SK-N-SH treated with all-trans-retinoic acid at 6 μM for 48 hours (cell line): Measurements from ENCODE around the gene LGI2.

Experiments used
- ARNTL ChIP-seq: fragments of 450-650 bp; formaldehyde crosslinking; IDR thresholded peaks from 2 replicates; pipeline ENCODE4 v1.5.0; 2020; ENCODE audit warnings: low read depth, mild to moderate bottlenecking, moderate library complexity, borderline replicate concordance
- CSDC2 ChIP-seq: fragments of 250-450 bp; sonication (Bioruptor Pico); IDR thresholded peaks from 2 replicates; pipeline ENCODE4 v1.5.0; 2020; ENCODE audit warnings: mild to moderate bottlenecking, moderate library complexity
- ESRRG ChIP-seq: fragments of 250-450 bp; sonication (Bioruptor Pico); IDR thresholded peaks from 2 replicates; pipeline ENCODE4 v1.6.1; 2021; ENCODE audit warnings: mild to moderate bottlenecking
- GLIS3 ChIP-seq: fragments of 250-450 bp; sonication (Bioruptor Pico); IDR thresholded peaks from 2 replicates; pipeline ENCODE4 v1.5.0; 2020; ENCODE audit warnings: mild to moderate bottlenecking, moderate library complexity
- OSR1 ChIP-seq: fragments of 250-450 bp; sonication (Bioruptor Pico); IDR thresholded peaks from 2 replicates; pipeline ENCODE4 v1.8.0; 2022; ENCODE audit warnings: moderate library complexity, mild to moderate bottlenecking, inconsistent platforms
- PATZ1 ChIP-seq: fragments of 250-450 bp; sonication (Bioruptor Pico); IDR thresholded peaks from 2 replicates; pipeline ENCODE4 v1.8.0; 2020; ENCODE audit warnings: mild to moderate bottlenecking, moderate library complexity, borderline replicate concordance
- PPARA ChIP-seq: fragments of 250-450 bp; sonication (Bioruptor Pico); IDR thresholded peaks from 2 replicates; pipeline ENCODE4 v1.5.0; 2020; ENCODE audit warnings: mild to moderate bottlenecking, borderline replicate concordance
- RARB ChIP-seq: fragments of 250-450 bp; sonication (Bioruptor Pico); IDR thresholded peaks from 2 replicates; pipeline ENCODE4 v1.8.0; 2021; ENCODE audit warnings: mild to moderate bottlenecking, moderate library complexity
- SNAI2 ChIP-seq: fragments of 250-450 bp; sonication (Bioruptor Pico); IDR thresholded peaks from 2 replicates; pipeline ENCODE4 v1.5.0; 2020; ENCODE audit warnings: mild to moderate bottlenecking, moderate library complexity
- TSHZ2 ChIP-seq: fragments of 250-450 bp; sonication (Bioruptor Pico); IDR thresholded peaks from 2 replicates; pipeline ENCODE4 v1.5.0; 2020; ENCODE audit warnings: mild to moderate bottlenecking, moderate library complexity
- ZFP3 ChIP-seq: fragments of 250-450 bp; sonication (Bioruptor Pico); IDR thresholded peaks from 2 replicates; pipeline ENCODE4 v1.5.0; 2020; ENCODE audit warnings: mild to moderate bottlenecking, moderate library complexity
- ZFP30 ChIP-seq: fragments of 450-650 bp; formaldehyde crosslinking; IDR thresholded peaks from 2 replicates; pipeline ENCODE4 v1.5.0; 2022; ENCODE audit warnings: mild to moderate bottlenecking, moderate library complexity
- TF ChIP-seq, protein P1 (sequence below): fragments of 250-450 bp; sonication (Bioruptor Pico); IDR thresholded peaks from 2 replicates; pipeline ENCODE4 v1.5.1; 2021; ENCODE audit warnings: mild to moderate bottlenecking, moderate library complexity

- no peak for TF ChIP-seq ZFP3
- TF ChIP-seq PATZ1 (CRISPR knock-in tag) = no peak
- no peak for TF ChIP-seq TSHZ2
- no peak for TF ChIP-seq GLIS3 (CRISPR knock-in tag)
- TF ChIP-seq CSDC2 (CRISPR knock-in tag) = no peak
- no peak for TF ChIP-seq PPARA (CRISPR knock-in tag)
- TF ChIP-seq ESRRG (CRISPR knock-in tag) = no peak
- TF ChIP-seq, protein P1, sequence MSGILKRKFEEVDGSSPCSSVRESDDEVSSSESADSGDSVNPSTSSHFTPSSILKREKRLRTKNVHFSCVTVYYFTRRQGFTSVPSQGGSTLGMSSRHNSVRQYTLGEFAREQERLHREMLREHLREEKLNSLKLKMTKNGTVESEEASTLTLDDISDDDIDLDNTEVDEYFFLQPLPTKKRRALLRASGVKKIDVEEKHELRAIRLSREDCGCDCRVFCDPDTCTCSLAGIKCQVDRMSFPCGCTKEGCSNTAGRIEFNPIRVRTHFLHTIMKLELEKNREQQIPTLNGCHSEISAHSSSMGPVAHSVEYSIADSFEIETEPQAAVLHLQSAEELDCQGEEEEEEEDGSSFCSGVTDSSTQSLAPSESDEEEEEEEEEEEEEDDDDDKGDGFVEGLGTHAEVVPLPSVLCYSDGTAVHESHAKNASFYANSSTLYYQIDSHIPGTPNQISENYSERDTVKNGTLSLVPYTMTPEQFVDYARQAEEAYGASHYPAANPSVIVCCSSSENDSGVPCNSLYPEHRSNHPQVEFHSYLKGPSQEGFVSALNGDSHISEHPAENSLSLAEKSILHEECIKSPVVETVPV (CRISPR knock-in tag) = no peak
- TF ChIP-seq SNAI2 (CRISPR knock-in tag) = no peak
- no peak for TF ChIP-seq ZFP30 (CRISPR knock-in tag)
- TF ChIP-seq OSR1 (CRISPR knock-in tag) = no peak
- TF ChIP-seq ARNTL (CRISPR knock-in tag) = no peak
- TF ChIP-seq RARB (CRISPR knock-in tag) = no peak
Measured at GRCh38 chr4:25078523-25078922, 47.8 kb upstream of the LGI2 start.
